ENCODE results near the gene UBE2E1. TPM values are rescaled to one million over a fixed set of nuclear protein-coding genes. Genes with fewer than 3 reads are reported as not detected.

UBE2E1 gene
- total RNA-seq, 4 donors from 2014 or later = 82.4 to 126 (median 115) TPM

DNA sequence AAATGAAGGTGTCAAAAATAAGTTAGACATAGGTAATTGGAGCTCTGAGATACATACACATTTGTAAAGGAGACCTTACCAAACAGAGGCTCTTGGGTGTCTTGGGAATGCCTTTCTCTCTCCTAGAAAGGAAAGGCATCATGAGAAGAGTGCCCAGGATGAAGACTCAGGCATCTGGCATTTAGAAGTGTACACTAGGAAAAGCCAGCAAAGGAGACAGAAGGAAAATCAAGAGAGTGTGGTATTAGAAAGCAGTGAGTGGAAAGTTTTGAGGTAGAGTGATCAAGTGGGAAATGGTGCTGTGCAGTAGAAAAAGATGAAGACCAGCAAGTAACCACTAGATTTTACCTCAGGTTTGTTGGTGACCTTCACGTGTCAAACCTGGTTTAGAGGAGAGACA, 16.1 kb downstream of the UBE2E1 start:
- Histone ChIP-seq H3K9me3 (no peaks in the 10 kb centered on the region), H3K36me3 (no peaks in the 10 kb centered on the region), H3K4me1 (peaks cover 21 to 83% (median 67%) of the 10 kb centered on the region in 4 donors), H3K4me3 (no peak overlapping the region), H3K27me3 (no peaks in the 10 kb centered on the region), H3K27ac (replicated peaks in 1 of 4) (no peak overlapping the region)
- intact Hi-C loops (cut with DNase I) = no loop called here
- WGBS = 90% methylated on average over 1 of the region's 1 CpG
- DNase-seq (ENCODE audit: extremely low spot score) = no peak
- no peak for TF ChIP-seq POLR2A (IDR thresholded peaks at IDR 0.05; ENCODE audit: low read depth)
- no peak for TF ChIP-seq EP300 (IDR thresholded peaks at IDR 0.05)
- no peak for TF ChIP-seq POLR2AphosphoS5 (IDR thresholded peaks at IDR 0.05)
- TF ChIP-seq, protein P1, sequence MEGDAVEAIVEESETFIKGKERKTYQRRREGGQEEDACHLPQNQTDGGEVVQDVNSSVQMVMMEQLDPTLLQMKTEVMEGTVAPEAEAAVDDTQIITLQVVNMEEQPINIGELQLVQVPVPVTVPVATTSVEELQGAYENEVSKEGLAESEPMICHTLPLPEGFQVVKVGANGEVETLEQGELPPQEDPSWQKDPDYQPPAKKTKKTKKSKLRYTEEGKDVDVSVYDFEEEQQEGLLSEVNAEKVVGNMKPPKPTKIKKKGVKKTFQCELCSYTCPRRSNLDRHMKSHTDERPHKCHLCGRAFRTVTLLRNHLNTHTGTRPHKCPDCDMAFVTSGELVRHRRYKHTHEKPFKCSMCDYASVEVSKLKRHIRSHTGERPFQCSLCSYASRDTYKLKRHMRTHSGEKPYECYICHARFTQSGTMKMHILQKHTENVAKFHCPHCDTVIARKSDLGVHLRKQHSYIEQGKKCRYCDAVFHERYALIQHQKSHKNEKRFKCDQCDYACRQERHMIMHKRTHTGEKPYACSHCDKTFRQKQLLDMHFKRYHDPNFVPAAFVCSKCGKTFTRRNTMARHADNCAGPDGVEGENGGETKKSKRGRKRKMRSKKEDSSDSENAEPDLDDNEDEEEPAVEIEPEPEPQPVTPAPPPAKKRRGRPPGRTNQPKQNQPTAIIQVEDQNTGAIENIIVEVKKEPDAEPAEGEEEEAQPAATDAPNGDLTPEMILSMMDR (IDR thresholded peaks at IDR 0.05) = no peak

DNA sequence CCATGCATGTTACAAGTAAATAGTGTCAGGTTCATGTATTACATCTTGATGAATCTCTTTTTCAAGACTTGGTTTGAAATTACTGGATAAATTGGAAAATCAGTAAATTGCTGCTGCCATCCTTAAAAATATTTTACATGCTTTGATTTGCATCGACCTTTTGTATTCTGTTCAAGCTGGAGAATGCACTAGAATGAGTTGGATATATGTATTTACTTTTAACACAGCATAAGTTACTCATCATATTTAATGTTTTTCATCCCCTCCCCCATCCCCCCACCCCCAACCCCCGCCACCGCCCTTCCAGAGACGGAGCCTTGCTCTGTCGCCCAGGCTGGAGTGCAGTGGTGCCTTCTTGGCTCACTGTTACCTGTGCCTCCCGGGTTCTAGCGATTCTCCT, 16.8 kb downstream of the UBE2E1 start:
- no peak for TF ChIP-seq POLR2A (IDR thresholded peaks at IDR 0.05; ENCODE audit: low read depth)
- TF ChIP-seq, protein P1 (IDR thresholded peaks at IDR 0.05) = no peak
- TF ChIP-seq EP300 (IDR thresholded peaks at IDR 0.05) = no peak
- no peak for TF ChIP-seq POLR2AphosphoS5 (IDR thresholded peaks at IDR 0.05)
- intact Hi-C loops (cut with DNase I) = no loop called here
- WGBS = 93% methylated on average over 7 of the region's 7 CpGs
- Histone ChIP-seq H3K27me3 (no peaks in the 10 kb centered on the region), H3K9me3 (no peaks in the 10 kb centered on the region), H3K36me3 (no peaks in the 10 kb centered on the region), H3K4me3 (no peak overlapping the region), H3K27ac (replicated peaks in 1 of 4) (no peak overlapping the region), H3K4me1 (peaks cover 21 to 86% (median 73%) of the 10 kb centered on the region in 4 donors)
- DNase-seq (ENCODE audit: extremely low spot score) = no peak

DNA sequence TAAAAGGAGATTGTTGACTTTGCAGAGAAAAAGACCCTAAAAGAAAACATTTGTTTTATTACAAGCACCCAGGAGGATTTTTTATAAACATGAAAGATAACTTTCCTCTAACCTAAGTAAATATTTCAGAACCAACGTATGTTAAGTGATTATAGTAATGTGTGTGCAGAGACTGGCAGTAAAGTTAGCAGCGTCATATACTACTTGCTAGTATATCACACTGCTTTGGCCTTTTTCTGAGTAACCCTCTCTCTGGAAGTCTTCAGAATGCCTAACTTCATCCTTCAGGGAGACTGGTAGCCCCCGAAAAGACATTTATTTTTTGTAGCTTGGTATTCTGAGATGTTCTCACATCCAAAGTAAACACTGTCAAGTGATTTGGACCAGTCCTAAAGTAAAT, 17.9 kb downstream of the UBE2E1 start:
- H3K4me1 ChIP-seq = peaks cover 25 to 86% (median 75%) of the 10 kb centered on the region in 4 donors
- H3K27ac ChIP-seq (replicated peaks in 1 of 4) = no peak overlapping the region
- TF ChIP-seq POLR2AphosphoS5 (IDR thresholded peaks at IDR 0.05) (no peak), EP300 (IDR thresholded peaks at IDR 0.05) (no peak), POLR2A (IDR thresholded peaks at IDR 0.05; ENCODE audit: low read depth) (no peak)
- TF ChIP-seq, protein P1 (IDR thresholded peaks at IDR 0.05) = no peak
- H3K36me3 ChIP-seq = no peaks in the 10 kb centered on the region
- no peak overlapping the region for H3K4me3 ChIP-seq
- intact Hi-C loops (cut with DNase I) = no loop called here
- no peak for DNase-seq (ENCODE audit: extremely low spot score)
- no peaks in the 10 kb centered on the region for H3K9me3 ChIP-seq
- WGBS = 56% methylated on average over 3 of the region's 3 CpGs
- H3K27me3 ChIP-seq = no peaks in the 10 kb centered on the region

GRCh38 chr3:23824699-23825444, 19.1 kb downstream of the UBE2E1 start:
- Histone ChIP-seq H3K27me3 (no peaks in the 10 kb centered on the region), H3K4me1 (peaks cover 22 to 80% (median 70%) of the 10 kb centered on the region in 4 donors), H3K27ac (replicated peaks in 1 of 4) (no peak overlapping the region), H3K4me3 (no peak overlapping the region), H3K9me3 (no peaks in the 10 kb centered on the region), H3K36me3 (no peaks in the 10 kb centered on the region)
- no peak for DNase-seq (ENCODE audit: extremely low spot score)
- WGBS = 75% methylated on average over 5 of the region's 5 CpGs
- intact Hi-C loops (cut with DNase I) = no loop called here
- TF ChIP-seq EP300 (IDR thresholded peaks at IDR 0.05) = no peak
- TF ChIP-seq POLR2A (IDR thresholded peaks at IDR 0.05; ENCODE audit: low read depth) = no peak
- TF ChIP-seq POLR2AphosphoS5 (IDR thresholded peaks at IDR 0.05) = no peak
- TF ChIP-seq, protein P1 (IDR thresholded peaks at IDR 0.05) = no peak
